MV-4-11 (cell line): ENCODE measurements around the gene MRPL32.
"Not testable (repeated sequence)": the region's sequence is repeated elsewhere in the genome, so short reads cannot be mapped to it uniquely, and the experiment has no call there.

Experiments
- DNase-seq: peaks from one replicate; lab custom pipeline; 2025; lab: John Stamatoyannopoulos, UW

The MRPL32 gene

GRCh38 chr7:42931834-42932651 lies at the start of gene MRPL32, which contains the start of gene PSMA2:
Gene MRPL32, plus strand, starts transcription at chr7:42932376. Its CDS starts 11 bp downstream, at chr7:42932387.
Gene PSMA2, minus strand, starts transcription at chr7:42932174. Its CDS starts 16 bp downstream, at chr7:42932158.
- peak; percentile 98 for DNase-seq

- DNase-seq = no peak
These were observed 48.2 kb upstream of the MRPL32 start for GRCh38 chr7:42883950-42884349.

DNA sequence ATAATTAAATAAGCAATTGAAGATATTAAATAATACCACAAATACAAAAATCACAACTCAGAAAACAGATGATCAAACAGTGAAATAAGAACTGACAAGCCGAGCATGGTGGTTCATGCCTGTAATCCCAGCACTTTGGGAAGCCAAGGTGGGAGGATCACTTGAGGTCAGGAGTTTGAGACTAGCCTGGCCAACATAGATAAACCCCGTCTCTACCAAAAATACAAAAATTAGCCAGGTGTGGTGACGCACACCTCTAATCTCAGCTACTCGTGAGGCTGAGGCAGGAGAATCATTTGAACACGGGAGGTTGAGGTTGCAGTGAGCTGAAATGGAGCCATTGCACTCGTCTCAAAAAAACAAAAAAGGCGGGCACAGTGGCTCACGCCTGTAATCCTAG lies 47.0 kb upstream of the MRPL32 start:
- DNase-seq = not testable (repeated sequence)

DNA sequence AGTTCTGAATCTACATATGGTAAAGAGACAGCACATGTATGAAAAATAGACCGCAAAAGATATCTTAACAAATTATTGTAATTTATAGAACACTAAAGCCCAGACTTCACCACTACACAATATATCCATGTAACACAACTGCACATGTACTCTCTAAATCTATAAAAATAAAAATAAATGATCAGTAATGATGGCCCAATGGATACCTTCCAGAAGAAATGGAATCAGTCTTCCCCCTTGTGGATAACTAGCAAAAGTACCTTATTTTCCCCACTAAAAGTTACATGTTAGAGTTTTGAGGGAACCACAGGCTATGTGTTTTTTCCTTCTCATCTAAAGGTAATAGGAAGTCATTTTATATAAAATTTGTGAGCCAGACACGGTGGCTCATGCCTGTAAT lies 46.0 kb upstream of the MRPL32 start:
- peak; percentile 3 for DNase-seq

DNA sequence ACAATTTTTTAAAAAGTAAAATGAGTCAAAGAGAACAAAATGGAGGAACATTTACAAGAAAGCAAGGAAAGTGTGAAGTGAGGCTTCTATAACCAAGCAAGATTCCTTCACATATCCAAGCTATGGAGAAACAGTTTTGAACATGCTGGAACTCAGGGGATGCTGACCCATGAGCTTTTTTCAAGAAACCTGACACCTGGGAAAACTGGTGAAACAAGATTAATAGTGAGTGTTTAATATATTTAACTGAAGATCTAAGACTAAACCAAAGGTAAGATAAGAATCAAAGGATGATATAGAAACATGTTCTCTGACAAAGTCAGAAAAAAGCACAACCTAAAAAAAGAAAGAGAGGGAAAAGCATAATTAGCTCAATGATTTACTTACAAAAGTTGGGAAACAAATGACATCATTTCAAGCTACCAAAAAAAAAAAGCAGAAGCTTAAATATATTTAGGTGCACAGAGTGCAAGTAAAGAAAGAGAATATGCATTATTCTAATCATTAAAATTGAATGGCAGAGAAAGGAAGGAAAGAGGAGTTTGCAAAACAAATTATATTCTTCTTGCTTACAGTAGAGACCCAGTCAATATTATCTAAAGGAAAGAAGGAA lies 45.2 kb upstream of the MRPL32 start:
- peak; percentile 21 for DNase-seq

DNA sequence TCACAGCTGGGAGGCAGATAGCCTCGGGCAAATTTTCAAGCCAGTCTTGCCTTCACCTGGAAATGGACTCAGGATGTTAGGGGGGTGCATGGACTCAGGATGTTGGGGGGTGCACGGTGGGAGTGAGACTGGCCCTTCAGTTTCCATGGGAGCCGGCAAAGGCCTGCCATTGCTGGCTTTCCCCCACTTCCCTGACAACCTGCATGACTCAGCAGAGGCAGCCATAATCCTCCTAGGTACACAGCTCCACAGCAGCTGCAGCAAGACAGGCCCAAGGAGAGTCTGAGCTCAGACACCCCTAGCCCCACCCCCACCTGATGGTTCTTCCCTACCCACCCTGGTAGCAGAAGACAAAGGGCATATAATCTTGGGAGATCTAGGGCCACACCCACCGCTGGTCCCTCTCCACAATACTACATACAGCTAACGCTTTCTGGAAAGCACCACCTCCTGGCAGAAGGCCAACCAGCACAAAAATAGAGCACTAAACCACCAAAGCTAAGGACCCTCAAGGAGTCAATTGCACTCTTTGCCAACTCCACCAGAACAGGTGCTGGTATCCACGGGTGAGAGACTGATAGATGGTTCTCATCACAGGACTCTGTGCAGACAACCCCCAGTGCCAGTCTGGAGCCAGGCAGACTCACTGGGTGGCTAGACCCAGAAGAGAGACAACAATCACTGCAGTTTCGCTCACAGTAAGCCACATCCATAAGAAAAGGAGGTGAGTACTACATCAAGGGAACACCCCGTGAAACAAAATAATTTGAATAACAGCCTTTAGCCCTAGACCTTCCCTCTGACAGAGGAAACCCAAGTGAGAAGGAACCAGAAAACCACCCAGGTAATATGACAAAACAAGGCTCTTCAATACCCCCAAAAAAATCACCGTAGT lies 38.6 kb upstream of the MRPL32 start:
- no peak for DNase-seq

- no peak for DNase-seq
These were observed 31.3 kb upstream of the MRPL32 start for GRCh38 chr7:42900842-42901241.

DNA sequence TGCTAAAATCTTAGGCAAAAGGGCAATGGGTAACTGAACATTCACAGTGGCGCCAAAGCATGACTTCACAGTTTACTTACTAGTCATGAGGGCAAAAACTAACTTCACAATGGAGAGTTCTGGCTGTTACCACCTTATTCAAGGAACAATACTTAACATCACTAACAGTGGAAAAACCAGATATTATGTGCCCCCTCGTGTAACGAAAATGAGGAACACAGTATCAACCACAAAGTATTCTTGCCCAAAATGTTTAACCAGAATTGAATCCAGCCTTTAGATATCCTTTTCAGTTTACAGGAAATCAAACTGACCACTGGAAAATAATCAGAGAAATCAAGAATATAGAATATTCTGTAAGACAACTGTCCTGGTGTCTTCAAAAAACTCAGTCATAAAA lies 29.8 kb upstream of the MRPL32 start:
- DNase-seq = peak; percentile 52

- DNase-seq = no peak
These were observed 26.0 kb upstream of the MRPL32 start for GRCh38 chr7:42906181-42906580.

DNA sequence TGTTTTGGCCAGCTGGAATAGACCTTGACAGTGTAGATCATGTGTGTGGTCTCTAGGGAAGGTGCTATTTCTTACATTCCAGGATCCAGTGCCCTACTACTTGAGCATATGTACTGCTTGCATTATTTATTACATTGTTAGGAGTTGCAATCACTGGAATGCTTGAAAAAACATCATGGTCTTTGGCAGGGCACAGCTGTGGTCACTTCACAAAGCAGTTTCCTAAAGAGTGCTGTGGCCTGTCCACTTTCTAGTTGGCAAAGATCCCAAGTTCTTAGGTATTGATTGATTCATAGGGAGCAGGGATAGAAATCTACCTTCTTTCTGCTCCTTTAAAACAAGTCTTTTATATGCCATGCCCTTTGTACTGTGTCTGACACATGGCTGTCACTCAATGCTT lies 24.9 kb upstream of the MRPL32 start:
- no peak for DNase-seq

- DNase-seq = no peak
These were observed 21.9 kb upstream of the MRPL32 start for GRCh38 chr7:42910306-42910705.

DNA sequence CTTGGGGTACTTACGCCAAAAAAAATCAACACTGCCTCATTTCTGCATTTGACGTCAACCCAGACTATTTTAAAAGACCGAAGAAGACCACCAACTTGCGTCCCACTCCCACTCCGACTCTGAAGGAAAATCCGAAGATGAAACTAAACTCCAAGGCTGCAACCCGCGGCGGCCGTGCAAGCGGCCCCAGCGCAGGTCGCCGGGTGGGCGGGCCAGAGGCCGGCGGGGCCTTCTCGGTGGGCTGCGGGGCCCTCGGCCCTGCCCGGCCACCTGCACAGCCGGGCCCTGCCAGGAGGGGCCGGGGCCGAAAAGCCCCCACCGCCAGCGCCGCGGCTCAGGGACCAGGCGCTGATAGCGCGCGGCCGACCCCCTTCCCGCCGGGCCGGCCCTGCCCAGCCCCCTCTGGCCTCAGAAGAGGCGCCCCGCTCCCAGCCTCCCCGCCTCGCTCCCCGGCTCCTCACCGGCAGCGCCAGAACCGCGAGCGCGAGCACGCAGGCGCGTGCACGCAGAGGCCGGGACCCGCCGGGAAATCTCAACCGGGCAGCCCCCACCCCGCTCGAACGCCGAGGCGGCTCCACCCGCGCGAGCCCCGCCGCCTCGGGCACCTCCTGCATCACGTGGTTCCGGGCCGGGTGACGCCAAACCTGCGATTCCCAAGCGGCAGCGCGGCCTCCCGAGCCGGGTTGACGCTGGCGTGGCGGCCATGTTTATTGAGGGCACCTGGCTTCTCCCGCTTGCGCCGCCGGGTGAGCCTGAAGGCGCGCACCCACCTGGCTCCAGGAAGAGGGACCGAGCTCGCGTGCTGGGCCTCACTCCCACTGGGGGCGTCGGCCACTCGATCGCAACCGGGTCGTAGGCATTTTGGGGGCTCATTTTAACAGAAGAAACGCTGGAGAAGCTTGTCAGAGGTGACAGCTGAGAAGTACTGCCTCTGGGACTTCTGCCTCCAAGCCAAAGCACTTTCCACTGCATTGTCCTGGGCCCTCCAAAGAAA lies 20.4 kb upstream of the MRPL32 start, which contains the start of gene C7orf25:
C7orf25 (minus strand) TSS at position 617 of the 994 bp plus-strand sequence. CDS start 1,170 bp downstream, outside the sequence.
- DNase-seq = peak; percentile 79

DNA sequence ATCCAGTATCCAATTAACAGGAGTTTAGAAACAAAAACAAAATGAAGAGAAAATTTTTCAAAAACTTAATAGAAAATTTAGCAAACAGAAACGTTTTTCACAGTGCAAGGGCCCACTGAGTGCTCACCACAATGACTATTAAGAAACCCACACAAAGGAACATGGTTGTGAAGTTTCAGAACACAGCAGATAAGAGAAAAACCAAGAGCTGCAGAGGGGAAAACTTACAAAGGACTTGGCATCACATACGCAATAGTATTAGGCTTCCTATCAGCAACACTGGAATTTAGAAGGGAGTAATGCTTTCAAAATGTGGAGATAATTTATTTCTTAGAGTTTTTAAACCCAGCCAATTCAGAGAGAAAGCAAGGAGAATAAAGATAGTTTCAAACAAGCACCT lies 18.6 kb upstream of the MRPL32 start:
- DNase-seq = no peak

- DNase-seq = no peak
These were observed 18.2 kb upstream of the MRPL32 start for GRCh38 chr7:42914009-42914408.

DNA sequence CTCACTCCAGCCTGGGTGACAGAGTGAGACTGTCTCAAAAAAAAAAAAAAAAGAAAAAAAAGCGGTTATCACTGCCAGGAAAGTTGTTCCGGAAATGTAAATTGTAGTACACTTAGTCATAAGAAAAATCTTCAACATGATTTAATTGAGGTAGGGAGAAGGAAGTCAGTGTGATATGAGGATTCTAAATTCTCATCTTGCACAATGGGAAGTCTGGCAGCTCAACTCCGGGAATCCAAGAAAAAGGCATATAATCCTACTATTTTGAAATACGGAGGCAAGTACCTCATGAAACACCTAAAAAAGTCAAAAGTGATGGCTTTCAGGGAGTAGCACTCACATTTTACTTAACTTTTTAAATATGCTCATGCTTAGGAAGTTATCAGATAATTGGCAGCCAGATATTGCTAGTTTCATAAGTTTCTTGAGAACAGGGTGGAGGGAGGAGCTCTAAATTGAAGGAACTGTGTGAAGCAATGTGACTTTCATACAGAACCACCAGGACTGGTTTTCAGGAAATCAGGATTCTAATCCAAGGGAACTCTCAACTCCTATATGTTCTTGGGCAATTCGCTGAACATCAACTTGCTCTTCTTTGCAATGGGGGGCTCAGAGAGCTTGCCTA lies 17.6 kb upstream of the MRPL32 start:
- peak; percentile 3 for DNase-seq

GRCh38 chr7:42915356-42915755 lies 16.8 kb upstream of the MRPL32 start:
- no peak for DNase-seq

- DNase-seq = no peak
These were observed 10.0 kb upstream of the MRPL32 start for GRCh38 chr7:42922017-42922753.

- DNase-seq = peak; percentile 61
These were observed 7.8 kb upstream of the MRPL32 start for GRCh38 chr7:42924223-42924838.

GRCh38 chr7:42925630-42926029 lies 6.5 kb upstream of the MRPL32 start:
- no peak for DNase-seq
